Activated naive CD4-positive, alpha-beta T cell treated with anti-CD3 and anti-CD28 coated beads, Interleukin-2, amount 50 U/mL, for 72 hours (primary cell): ENCODE measurements around the gene PDXP. TPM values are rescaled to one million over a fixed set of nuclear protein-coding genes. Genes with fewer than 3 reads are reported as not detected.

Source experiments
- ATAC-seq, 2 donors: fragments of 150-1000 bp; cut with Tn5 transposase; 2 replicates each; pipeline ENCODE4 v1.10.0; 2021; ENCODE audit warnings: mild to moderate bottlenecking in 2 of 2, moderate library complexity in 2 of 2
- DNase-seq, 2 donors: peaks; one replicate each; pipeline ENCODE4 v3.0.0; 2021 to 2022; ENCODE audit warnings: low spot score in 2 of 2
- H3K27ac Mint-ChIP-seq, 2 donors: one replicate each; pipeline ENCODE4 v1.8.0; 2022; ENCODE audit warnings: mild to moderate bottlenecking in 2 of 2, mixed read lengths in 2 of 2
- H3K36me3 Mint-ChIP-seq, 2 donors: one replicate each; pipeline ENCODE4 v1.8.0; 2022; ENCODE audit warnings: mixed read lengths in 2 of 2
- H3K9me3 Mint-ChIP-seq, 2 donors: one replicate each; pipeline ENCODE4 v1.8.0; 2022; ENCODE audit warnings: mixed read lengths in 2 of 2
- total RNA-seq, 2 donors: library from RNA; stranded (reverse); gene quantifications; one replicate each; pipeline ENCODE4 v1.2.3, GENCODE V29; 2022

The PDXP gene
- total RNA-seq, 2 donors from 2014 or later = 34.5 to 38.2 TPM

DNA sequence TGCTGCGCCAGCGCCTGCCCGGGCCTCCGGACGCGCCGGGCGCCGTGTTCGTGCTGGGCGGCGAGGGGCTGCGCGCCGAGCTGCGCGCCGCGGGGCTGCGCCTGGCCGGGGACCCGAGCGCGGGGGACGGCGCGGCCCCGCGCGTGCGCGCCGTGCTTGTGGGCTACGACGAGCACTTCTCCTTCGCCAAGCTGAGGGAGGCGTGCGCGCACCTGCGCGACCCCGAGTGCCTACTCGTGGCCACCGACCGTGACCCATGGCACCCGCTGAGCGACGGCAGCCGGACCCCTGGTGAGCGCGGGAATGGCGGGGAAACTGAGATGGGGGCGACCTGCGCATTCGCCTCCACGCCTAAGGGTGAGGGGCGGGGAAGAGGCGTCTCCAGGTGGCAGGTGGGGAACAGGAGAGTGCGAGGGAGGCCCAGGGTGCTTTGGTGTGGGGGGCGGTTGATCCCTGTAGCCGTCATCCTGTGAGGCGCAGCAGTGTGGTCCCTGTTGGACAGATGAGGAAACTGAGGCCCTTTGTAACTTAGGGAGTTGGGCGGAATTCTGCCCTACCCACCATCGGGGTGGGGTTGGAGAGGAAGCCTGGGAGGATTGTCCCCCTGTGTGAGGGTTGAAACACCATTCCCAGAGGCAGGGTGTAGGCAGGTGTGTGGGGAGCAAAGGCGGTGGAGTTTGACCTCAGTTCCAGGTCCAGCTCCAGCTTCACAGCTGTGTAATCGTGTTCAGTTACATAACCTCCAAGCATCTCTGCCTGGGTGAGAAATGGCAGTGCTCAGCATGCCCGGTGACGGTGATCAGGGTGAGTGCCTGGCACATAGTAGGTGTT is 758 bp downstream of the PDXP start:
- ATAC-seq = peak; percentile 0 to 2
- peak overlapping the region; percentile 32 to 89 for H3K27ac Mint-ChIP-seq
- peaks cover 7 to 15% of the 10 kb centered on the region in 2 donors for H3K36me3 Mint-ChIP-seq
- no peak for DNase-seq
- H3K9me3 Mint-ChIP-seq = no peaks in the 10 kb centered on the region

DNA sequence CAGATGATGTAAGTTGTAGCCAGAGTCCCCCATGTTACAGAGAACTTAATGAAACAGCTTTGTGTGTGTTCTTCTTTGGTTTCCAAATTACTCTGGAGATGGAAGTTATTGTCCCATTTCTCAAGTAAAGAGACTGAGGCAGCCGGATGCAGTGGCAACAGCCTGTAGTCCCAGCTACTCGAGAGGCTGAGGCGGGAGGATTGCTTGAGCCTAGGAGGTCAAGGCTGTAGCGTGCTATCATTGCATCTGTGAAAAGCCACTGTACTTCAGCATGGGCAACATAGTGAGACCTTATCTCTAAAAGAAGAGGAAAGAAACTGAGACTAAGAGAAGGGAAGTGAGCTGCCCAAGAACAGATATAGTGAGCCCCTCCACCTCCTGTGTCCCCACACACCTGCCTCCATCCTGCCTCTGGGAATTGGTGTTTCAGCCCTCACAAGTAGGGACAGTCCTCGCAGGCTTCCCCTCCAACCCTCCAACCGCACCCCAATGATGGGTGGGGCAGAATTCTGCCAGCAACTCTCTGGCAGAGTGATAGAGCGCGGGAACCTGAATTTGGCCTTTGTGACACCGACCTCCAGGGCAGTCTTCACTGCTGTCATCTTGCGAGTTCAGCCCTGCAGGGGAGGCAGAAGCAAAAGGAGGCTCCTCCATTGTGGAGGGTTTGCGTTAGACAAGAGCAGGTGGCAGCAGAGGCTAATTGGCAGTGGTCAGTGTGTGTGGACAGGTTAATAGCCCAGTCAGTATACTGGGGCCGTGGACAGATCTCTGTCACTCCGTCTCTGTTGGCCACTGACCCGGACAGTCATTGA is 1.6 kb downstream of the PDXP start:
- ATAC-seq (no peak), DNase-seq (no peak)
- H3K27ac Mint-ChIP-seq = peak overlapping the region; percentile 32 to 89
- H3K9me3 Mint-ChIP-seq = no peaks in the 10 kb centered on the region
- peaks cover 7 to 15% of the 10 kb centered on the region in 2 donors for H3K36me3 Mint-ChIP-seq

- Mint-ChIP-seq H3K36me3 (peaks cover 7 to 15% of the 10 kb centered on the region in 2 donors), H3K27ac (no peak overlapping the region), H3K9me3 (no peaks in the 10 kb centered on the region)
- DNase-seq = no peak
- ATAC-seq = no peak
Observed at GRCh38 chr22:37660709-37661045, 2.2 kb downstream of the PDXP start.

- Mint-ChIP-seq H3K36me3 (peaks cover 7 to 15% of the 10 kb centered on the region in 2 donors), H3K9me3 (no peaks in the 10 kb centered on the region), H3K27ac (no peak overlapping the region)
- ATAC-seq (no peak), DNase-seq (no peak)
Observed at GRCh38 chr22:37661160-37661924, 2.8 kb downstream of the PDXP start.

- DNase-seq (no peak), ATAC-seq (no peak)
- H3K9me3 Mint-ChIP-seq = no peaks in the 10 kb centered on the region
- H3K27ac Mint-ChIP-seq = peak overlapping the region in 1 of 2 donors; percentile 29
- peaks cover 7 to 21% of the 10 kb centered on the region in 2 donors for H3K36me3 Mint-ChIP-seq
Observed at GRCh38 chr22:37662039-37662438, 3.5 kb downstream of the PDXP start.

DNA sequence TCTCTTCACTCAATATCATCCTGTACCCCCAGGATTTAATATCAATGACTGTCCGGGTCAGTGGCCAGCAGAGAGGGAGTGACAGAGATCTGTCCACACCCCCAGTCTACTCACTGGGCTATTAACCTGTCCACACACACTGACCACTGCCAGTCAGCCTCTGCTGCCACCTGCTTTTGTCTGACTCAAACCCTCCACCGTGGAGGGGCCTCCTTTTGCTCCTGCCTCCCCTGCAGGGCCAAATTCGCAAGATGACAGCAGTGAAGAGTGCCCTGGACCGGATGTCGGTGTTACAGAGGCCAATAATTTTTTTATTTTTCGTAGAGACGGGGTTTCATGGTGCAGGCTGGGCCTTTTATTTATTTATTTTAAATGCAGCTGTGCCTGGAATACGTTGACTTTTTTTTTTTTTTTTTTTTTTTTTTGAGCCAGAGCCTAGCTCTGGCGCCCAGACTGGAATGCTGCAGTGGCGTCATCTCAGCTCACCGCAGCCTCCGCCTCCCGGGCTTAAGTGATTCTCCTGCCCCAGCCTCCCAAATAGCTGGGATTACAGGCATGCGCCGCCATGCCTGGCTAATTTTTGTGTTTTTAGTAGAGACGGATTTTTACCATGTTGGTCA is 5.1 kb downstream of the PDXP start:
- Mint-ChIP-seq H3K27ac (no peak overlapping the region), H3K36me3 (peaks cover 7 to 22% of the 10 kb centered on the region in 2 donors), H3K9me3 (no peaks in the 10 kb centered on the region)
- DNase-seq (no peak), ATAC-seq (no peak)

- Mint-ChIP-seq H3K36me3 (peaks cover 4 to 18% of the 10 kb centered on the region in 2 donors), H3K9me3 (no peaks in the 10 kb centered on the region), H3K27ac (peak overlapping the region in 1 of 2 donors; percentile 22)
- ATAC-seq (no peak), DNase-seq (no peak)
Observed at GRCh38 chr22:37664249-37665101, 6.0 kb downstream of the PDXP start.

GRCh38 chr22:37665487-37665886 is 7.0 kb downstream of the PDXP start:
- DNase-seq (no peak), ATAC-seq (no peak)
- H3K27ac Mint-ChIP-seq = no peak overlapping the region
- H3K36me3 Mint-ChIP-seq = peaks cover 0 to 13% of the 10 kb centered on the region in 2 donors
- no peaks in the 10 kb centered on the region for H3K9me3 Mint-ChIP-seq

- peak in 1 of 2 donors; percentile 41 for ATAC-seq
- Mint-ChIP-seq H3K9me3 (no peaks in the 10 kb centered on the region), H3K27ac (no peak overlapping the region), H3K36me3 (peaks cover 0 to 6% of the 10 kb centered on the region in 2 donors)
- DNase-seq = no peak
Observed at GRCh38 chr22:37669586-37669985, 11.1 kb downstream of the PDXP start.

GRCh38 chr22:37672206-37672919 is 13.8 kb downstream of the PDXP start:
- DNase-seq (no peak), ATAC-seq (no peak)
- Mint-ChIP-seq H3K27ac (no peak overlapping the region), H3K36me3 (peaks cover 0 to 16% of the 10 kb centered on the region in 2 donors), H3K9me3 (no peaks in the 10 kb centered on the region)

DNA sequence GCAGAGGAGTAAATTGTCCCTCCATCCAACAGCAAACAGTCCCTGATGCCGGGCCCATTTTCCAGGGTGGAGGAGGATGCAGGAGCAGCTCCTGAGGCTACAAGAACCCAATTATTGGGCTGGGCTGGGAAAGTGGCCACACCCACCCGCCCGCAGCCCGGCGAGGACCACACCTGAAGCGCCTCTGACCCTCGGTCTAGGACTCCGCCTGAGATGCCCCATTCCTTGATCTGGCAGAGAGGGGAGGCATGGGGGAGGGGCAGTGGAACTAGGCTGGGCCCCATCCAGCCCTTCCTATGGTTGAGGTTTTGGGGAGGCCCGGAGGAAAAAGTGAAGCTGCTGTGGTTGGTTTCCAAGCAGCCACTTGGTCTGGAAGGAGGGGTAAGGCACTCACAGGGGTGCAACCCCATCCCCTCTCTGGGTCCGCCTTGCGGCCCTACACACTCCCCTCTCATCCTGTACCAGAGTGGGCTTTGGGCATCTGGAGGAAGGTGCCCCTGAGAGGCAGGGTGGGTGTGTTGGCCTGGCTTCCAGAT is 14.5 kb downstream of the PDXP start:
- Mint-ChIP-seq H3K36me3 (peaks cover 0 to 18% of the 10 kb centered on the region in 2 donors), H3K9me3 (no peaks in the 10 kb centered on the region), H3K27ac (no peak overlapping the region)
- DNase-seq (no peak), ATAC-seq (no peak)

GRCh38 chr22:37674248-37674647 is 15.7 kb downstream of the PDXP start:
- Mint-ChIP-seq H3K27ac (no peak overlapping the region), H3K36me3 (peaks cover 0 to 18% of the 10 kb centered on the region in 2 donors), H3K9me3 (no peaks in the 10 kb centered on the region)
- no peak for ATAC-seq
- no peak for DNase-seq

GRCh38 chr22:37674951-37675929 is 16.7 kb downstream of the PDXP start, which contains the start of gene LGALS1:
Gene LGALS1, plus strand, starts transcription at chr22:37675636. Its CDS starts 67 bp downstream, at chr22:37675703.
- DNase-seq (peak; percentile 80 to 88), ATAC-seq (peak; percentile 72 to 73)
- H3K9me3 Mint-ChIP-seq = no peaks in the 10 kb centered on the region
- peak within 1 kb of the TSS; percentile 86 to 92 for H3K27ac Mint-ChIP-seq
- H3K36me3 Mint-ChIP-seq = peaks cover 0 to 25% of the 10 kb centered on the region in 2 donors
